DND-41 (cell line): ENCODE results near the gene NBEA.

Source experiments
- ATAC-seq: fragments of 200-7000 bp; cut with Tn5 transposase; 3 replicates; pipeline ENCODE4 v1.9.1; 2021; ENCODE audit warnings: low read depth; ENCODE audit not compliant: insufficient read depth
- DNase-seq: peaks from one replicate; pipeline ENCODE4 v3.0.0-alpha.2; 2020
- H2AFZ ChIP-seq: 2 replicates; pipeline ENCODE4 v1.6.0; 2012; ENCODE audit warnings: low read depth, low read length
- H3K27ac ChIP-seq: 2 replicates; pipeline ENCODE4 v1.5.1; 2012; ENCODE audit warnings: low read length, inconsistent platforms
- H3K27me3 ChIP-seq: fragments of 200-600 bp; sonication (generic); 2 replicates; pipeline ENCODE4 v1.6.0; 2012; ENCODE audit warnings: low read length, mild to moderate bottlenecking, inconsistent platforms; ENCODE audit not compliant: insufficient read depth, poor library complexity
- H3K36me3 ChIP-seq: 2 replicates; pipeline ENCODE4 v1.5.1; 2012; ENCODE audit warnings: low read length, inconsistent platforms; ENCODE audit not compliant: insufficient read depth
- H3K4me1 ChIP-seq: 2 replicates; pipeline ENCODE4 v1.5.1; 2012; ENCODE audit warnings: mild to moderate bottlenecking, low read length; ENCODE audit not compliant: insufficient read depth
- H3K4me2 ChIP-seq: 2 replicates; pipeline ENCODE4 v1.6.0; 2012; ENCODE audit warnings: mild to moderate bottlenecking, moderate library complexity, low read length, inconsistent platforms; ENCODE audit not compliant: insufficient read depth
- H3K4me3 ChIP-seq, 2 experiments: fragments of 200-600 bp in 1 of 2; shearing (Covaris generic) in 1 of 2; 2 replicates each; pipeline ENCODE4 v1.5.1; 2012 to 2016; ENCODE audit warnings: inconsistent platforms in 2 of 2, low read length in 2 of 2, mild to moderate bottlenecking in 2 of 2, low read depth in 1 of 2, moderate library complexity in 1 of 2
- H3K79me2 ChIP-seq: 2 replicates; pipeline ENCODE4 v1.6.0; 2012; ENCODE audit warnings: low read length, inconsistent platforms; ENCODE audit not compliant: insufficient read depth
- H3K9ac ChIP-seq: 2 replicates; pipeline ENCODE4 v1.6.0; 2012; ENCODE audit warnings: low read depth, mild to moderate bottlenecking, inconsistent platforms, low read length, moderate library complexity
- H3K9me3 ChIP-seq: 2 replicates; pipeline ENCODE4 v1.5.1; 2012; ENCODE audit warnings: low read length, moderate library complexity, mild to moderate bottlenecking, inconsistent platforms; ENCODE audit not compliant: insufficient read depth, severe bottlenecking
- H4K20me1 ChIP-seq: 2 replicates; pipeline ENCODE4 v1.6.0; 2012; ENCODE audit warnings: low read length; ENCODE audit not compliant: insufficient read depth
- EZH2 ChIP-seq: IDR thresholded peaks from 3 replicates; pipeline ENCODE4 v1.6.1; 2012; ENCODE audit warnings: borderline replicate concordance, low read depth, mild to moderate bottlenecking, moderate library complexity, low read length, inconsistent platforms; ENCODE audit not compliant: severe bottlenecking
- TF ChIP-seq, protein P1 (sequence below): IDR thresholded peaks from 2 replicates; pipeline ENCODE4 v1.5.1; 2012; ENCODE audit warnings: borderline replicate concordance, low read length, moderate library complexity, mild to moderate bottlenecking; ENCODE audit not compliant: poor library complexity, severe bottlenecking; ENCODE audit errors: extremely low read depth

The NBEA gene

DNA sequence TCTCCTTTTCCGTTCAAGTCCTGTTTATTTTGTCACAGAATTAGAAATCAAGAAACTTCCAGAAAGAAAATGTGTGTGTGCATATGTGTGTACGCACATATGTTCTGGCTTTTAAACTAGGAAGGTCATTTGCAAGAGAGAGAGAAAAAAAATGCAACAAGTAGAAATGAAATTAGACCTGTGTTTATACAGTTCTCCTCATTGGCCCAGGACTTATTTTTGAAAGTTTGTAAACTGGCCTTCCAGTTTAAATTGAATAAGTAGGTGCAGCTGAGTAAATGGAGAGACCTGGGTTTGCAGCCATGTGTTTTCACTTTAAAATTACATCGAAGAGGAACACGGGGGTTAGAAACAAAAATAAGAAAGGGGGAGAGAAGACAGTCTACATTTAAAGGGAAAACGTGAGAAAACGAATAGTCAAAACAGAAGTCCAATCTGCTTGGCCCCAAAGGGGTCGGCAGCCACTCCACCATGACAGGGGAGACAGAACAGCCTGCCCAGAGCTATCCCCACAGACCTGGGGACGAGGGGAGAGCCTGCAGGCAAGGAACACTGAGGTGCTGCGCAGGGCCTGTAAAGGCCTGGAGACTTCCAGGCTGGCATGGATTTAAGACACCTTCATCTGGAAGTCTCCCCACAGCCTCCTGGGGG lies 751.2 kb downstream of the NBEA start:
- DNase-seq (no peak), ATAC-seq (no peak)
- H3K4me3 ChIP-seq: no peak overlapping the region
- no peak overlapping the region for H3K27ac ChIP-seq
- H3K4me2 ChIP-seq: no peak overlapping the region
- no peaks in the 10 kb centered on the region for H4K20me1 ChIP-seq
- no peaks in the 10 kb centered on the region for H3K9me3 ChIP-seq
- no peak overlapping the region for H3K9ac ChIP-seq
- TF ChIP-seq, protein P1, sequence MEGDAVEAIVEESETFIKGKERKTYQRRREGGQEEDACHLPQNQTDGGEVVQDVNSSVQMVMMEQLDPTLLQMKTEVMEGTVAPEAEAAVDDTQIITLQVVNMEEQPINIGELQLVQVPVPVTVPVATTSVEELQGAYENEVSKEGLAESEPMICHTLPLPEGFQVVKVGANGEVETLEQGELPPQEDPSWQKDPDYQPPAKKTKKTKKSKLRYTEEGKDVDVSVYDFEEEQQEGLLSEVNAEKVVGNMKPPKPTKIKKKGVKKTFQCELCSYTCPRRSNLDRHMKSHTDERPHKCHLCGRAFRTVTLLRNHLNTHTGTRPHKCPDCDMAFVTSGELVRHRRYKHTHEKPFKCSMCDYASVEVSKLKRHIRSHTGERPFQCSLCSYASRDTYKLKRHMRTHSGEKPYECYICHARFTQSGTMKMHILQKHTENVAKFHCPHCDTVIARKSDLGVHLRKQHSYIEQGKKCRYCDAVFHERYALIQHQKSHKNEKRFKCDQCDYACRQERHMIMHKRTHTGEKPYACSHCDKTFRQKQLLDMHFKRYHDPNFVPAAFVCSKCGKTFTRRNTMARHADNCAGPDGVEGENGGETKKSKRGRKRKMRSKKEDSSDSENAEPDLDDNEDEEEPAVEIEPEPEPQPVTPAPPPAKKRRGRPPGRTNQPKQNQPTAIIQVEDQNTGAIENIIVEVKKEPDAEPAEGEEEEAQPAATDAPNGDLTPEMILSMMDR: no peak
- no peak for TF ChIP-seq EZH2
- H3K79me2 ChIP-seq: no peaks in the 10 kb centered on the region
- no peaks in the 10 kb centered on the region for H3K27me3 ChIP-seq
- H2AFZ ChIP-seq: no peak overlapping the region
- H3K4me1 ChIP-seq: no peaks in the 10 kb centered on the region
- no peaks in the 10 kb centered on the region for H3K36me3 ChIP-seq

DNA sequence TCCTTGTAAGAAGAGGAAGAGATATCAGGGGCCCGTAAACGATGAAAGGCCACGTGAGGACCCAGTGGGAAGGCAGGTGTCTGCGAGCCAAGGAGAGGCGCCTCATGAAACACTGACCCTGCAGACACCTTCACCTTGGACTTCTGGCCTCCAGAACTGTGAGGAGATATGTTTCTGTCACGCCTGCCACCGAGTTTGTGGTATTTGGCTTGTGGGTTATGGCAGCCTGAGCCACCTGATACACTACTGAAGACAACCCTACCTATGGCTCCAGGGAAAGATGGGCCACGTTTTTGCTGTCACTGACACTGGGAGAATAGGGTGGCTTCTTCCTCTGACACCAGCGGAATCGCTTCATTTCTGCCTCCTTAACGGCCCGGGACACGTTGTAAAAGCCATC lies 752.0 kb downstream of the NBEA start:
- no peak for DNase-seq
- Histone ChIP-seq H4K20me1 (no peaks in the 10 kb centered on the region), H3K9ac (no peak overlapping the region), H3K4me3 (no peak overlapping the region), H2AFZ (no peak overlapping the region), H3K36me3 (no peaks in the 10 kb centered on the region), H3K79me2 (no peaks in the 10 kb centered on the region), H3K27me3 (no peaks in the 10 kb centered on the region), H3K27ac (no peak overlapping the region), H3K4me2 (no peak overlapping the region), H3K9me3 (no peaks in the 10 kb centered on the region), H3K4me1 (no peaks in the 10 kb centered on the region)
- ATAC-seq: no peak
- no peak for TF ChIP-seq EZH2
- TF ChIP-seq, protein P1: no peak

DNA sequence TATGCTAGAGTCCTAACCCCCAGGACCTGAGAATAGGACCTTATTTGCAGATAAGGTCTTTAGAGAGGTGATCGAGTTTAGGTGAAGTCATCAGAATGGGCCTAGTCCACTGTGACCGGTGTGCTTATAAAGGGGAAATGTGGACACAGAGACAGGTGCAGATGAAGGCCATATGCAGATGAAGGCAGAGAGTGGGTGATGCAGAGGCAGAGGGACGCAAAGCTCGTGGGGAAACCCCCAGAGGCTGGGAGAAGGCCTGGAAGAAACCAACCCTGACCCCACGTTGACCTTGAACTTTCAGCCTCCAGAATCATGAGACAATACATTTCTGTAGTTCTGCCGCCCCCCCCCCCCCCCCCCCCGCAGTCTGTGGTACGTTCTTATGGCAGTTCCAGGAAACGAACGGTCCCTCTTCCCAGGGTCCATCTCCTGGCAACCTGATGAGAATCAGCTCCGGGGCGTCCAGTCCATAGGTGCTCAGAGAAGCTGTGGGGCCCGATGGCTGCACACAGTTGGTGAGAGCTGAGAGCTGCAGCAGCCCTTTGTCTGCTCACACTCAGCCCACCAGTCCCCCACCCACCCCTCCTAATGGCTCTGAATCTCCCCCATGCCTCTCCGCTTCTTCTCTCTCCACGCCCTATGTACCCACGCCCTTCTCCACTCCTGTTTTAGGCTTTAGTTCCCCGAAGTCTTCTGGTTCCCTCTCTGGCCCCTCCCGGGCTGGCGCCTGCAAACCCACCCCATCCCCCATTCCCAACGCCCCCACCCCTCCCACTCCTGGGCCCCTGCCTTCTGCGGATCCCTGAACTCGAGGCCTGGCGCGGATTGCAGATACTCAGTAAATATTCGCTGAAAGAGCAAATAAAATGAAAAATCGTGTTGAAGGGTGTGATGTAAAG lies 752.7 kb downstream of the NBEA start:
- Histone ChIP-seq H2AFZ (no peak overlapping the region), H3K27ac (no peak overlapping the region), H3K9me3 (no peaks in the 10 kb centered on the region), H3K36me3 (no peaks in the 10 kb centered on the region), H3K79me2 (no peaks in the 10 kb centered on the region), H3K4me1 (no peaks in the 10 kb centered on the region), H3K9ac (no peak overlapping the region), H3K4me3 (no peak overlapping the region), H3K4me2 (no peak overlapping the region), H3K27me3 (no peaks in the 10 kb centered on the region), H4K20me1 (no peaks in the 10 kb centered on the region)
- no peak for DNase-seq
- no peak for ATAC-seq
- no peak for TF ChIP-seq EZH2
- TF ChIP-seq, protein P1: no peak
